GM12864 (cell line): ENCODE results near the gene CHD1L.
"Not testable (repeated sequence)": the region's sequence is repeated elsewhere in the genome, so short reads cannot be mapped to it uniquely, and the experiment has no call there.

ENCODE experiments used
- DNase-seq: peaks from one replicate; pipeline ENCODE4 v3.0.0-alpha.2; 2011; ENCODE audit warnings: low read depth
- H3K4me3 ChIP-seq: 2 replicates; pipeline ENCODE4 v1.5.1; 2011; ENCODE audit warnings: mild to moderate bottlenecking, low read depth, low read length, control low read depth
- CTCF ChIP-seq: IDR thresholded peaks from 2 replicates; pipeline ENCODE4 v1.5.1; 2011; ENCODE audit warnings: low read depth, mild to moderate bottlenecking, moderate library complexity, low read length, control low read depth, inconsistent platforms; ENCODE audit errors: missing control alignments

CHD1L gene

GRCh38 chr1:147242449-147243227 lies at the start of gene CHD1L:
TSS of gene CHD1L (plus strand) at chr1:147242684. CDS start at chr1:147242704, 20 bp downstream.
- peak; percentile 87 for TF ChIP-seq CTCF
- H3K4me3 ChIP-seq, result peak within 1 kb of the TSS; percentile 73
- peak; percentile 89 for DNase-seq

- DNase-seq, H3K4me3 ChIP-seq: not testable (repeated sequence)
Observed at GRCh38 chr1:147197324-147197723, 45.2 kb upstream of the CHD1L start.

GRCh38 chr1:147201276-147201675 lies 41.2 kb upstream of the CHD1L start:
- no peak overlapping the region for H3K4me3 ChIP-seq
- no peak for DNase-seq
- TF ChIP-seq CTCF, result no peak

GRCh38 chr1:147201786-147202185 lies 40.7 kb upstream of the CHD1L start:
- DNase-seq, result no peak
- no peak overlapping the region for H3K4me3 ChIP-seq
- TF ChIP-seq CTCF, result no peak

GRCh38 chr1:147202576-147202975 lies 39.9 kb upstream of the CHD1L start:
- no peak for DNase-seq
- no peak for TF ChIP-seq CTCF
- H3K4me3 ChIP-seq, result no peak overlapping the region

- H3K4me3 ChIP-seq, result no peak overlapping the region
- DNase-seq, result no peak
- no peak for TF ChIP-seq CTCF
Observed at GRCh38 chr1:147204080-147204479, 38.4 kb upstream of the CHD1L start.

- no peak for DNase-seq
- no peak for TF ChIP-seq CTCF
- no peak overlapping the region for H3K4me3 ChIP-seq
Observed at GRCh38 chr1:147207192-147207591, 35.3 kb upstream of the CHD1L start.
